GM21529 (cell line): Measurements from ENCODE around the gene SMC6.

ENCODE experiments used
- ATAC-seq: cut with Tn5 transposase; IDR thresholded peaks from one replicate; pipeline ENCODE4 v1.9.1; 2021; ENCODE audit not compliant: unreplicated experiment

The SMC6 gene

DNA sequence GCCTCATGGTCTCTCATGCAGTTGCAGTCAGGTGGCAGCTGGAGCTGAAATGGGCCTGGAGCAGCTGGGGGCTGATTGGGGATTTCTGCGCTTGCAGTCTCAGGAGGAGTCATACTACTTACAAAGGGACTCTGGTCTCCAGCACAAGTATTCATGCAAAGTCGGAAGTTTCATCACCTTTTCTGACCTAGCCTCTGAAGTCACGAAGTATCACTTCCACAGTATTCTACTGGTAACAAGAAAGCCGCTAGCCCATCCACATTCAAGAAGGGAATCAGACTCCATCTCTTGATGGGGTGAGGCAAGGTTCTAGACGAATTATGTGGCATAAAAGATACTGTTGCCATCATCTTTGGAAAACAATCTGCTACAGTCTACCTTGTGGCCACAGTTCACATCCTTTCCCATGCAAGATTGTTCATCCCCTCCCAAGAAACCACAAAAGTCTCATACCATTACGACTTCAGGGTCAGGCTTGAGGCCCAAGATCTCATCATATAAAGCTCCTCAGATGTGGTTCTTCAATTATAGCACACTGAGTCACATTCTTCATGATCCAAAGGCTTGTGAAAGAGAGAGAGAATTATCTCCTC lies 95.3 kb downstream of the SMC6 start:
- peak; percentile 94 for ATAC-seq

DNA sequence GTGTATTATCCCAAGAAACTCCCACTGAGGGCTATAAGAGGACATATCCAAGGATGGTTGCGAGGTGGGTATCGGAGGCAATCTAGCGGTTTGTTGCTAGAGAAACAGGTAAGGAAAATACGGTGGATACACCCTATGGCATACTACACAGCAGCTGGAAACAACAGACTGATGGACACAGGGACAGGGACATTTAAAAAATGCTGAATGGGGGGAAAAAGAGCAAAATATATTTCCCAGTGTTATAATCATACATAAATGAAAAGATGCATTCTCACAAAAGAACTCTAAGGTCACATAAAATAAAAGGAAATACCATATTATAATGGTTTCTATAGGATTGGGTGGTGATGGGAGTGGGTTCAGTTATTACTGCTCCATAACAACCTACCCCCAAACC lies 95.9 kb downstream of the SMC6 start:
- ATAC-seq: no peak

DNA sequence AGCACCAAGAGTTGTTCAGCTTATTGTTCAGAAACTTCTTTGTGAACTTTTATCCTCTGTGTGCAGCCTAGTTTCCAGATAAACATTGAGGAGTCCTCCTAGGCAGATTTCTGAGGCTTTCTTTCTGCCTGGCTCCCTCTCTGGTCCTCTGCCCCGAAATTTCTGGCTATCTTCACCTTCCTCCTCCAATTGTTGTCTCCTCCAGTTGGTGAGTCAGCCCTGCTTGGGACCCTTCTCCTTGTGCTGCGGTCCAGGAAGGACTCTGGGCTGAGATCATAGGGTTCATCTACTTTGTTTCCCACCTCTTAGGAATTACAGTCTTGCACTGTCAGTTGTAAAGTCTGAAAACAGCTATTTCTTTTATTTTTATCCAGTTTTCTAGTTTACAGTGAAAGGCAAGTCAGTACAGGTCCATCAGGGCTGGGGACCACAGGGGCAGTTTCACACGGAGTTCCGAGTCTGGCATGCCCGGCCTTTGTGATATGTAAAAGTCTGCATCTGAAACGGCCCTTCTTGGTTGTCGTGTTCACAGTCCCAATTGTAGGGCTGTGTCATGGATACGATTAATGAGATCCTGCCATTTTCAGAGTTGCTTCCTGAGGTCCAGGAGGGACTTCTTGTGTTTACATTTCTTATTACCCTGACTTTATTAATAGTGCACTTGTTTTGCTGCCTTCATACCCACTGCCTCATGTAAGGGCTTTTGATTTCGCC lies 100.8 kb downstream of the SMC6 start:
- ATAC-seq: no peak

GRCh38 chr2:17649026-17649425 lies 104.6 kb downstream of the SMC6 start:
- no peak for ATAC-seq

- ATAC-seq: no peak
Observed at GRCh38 chr2:17648581-17648980, 105.0 kb downstream of the SMC6 start.

DNA sequence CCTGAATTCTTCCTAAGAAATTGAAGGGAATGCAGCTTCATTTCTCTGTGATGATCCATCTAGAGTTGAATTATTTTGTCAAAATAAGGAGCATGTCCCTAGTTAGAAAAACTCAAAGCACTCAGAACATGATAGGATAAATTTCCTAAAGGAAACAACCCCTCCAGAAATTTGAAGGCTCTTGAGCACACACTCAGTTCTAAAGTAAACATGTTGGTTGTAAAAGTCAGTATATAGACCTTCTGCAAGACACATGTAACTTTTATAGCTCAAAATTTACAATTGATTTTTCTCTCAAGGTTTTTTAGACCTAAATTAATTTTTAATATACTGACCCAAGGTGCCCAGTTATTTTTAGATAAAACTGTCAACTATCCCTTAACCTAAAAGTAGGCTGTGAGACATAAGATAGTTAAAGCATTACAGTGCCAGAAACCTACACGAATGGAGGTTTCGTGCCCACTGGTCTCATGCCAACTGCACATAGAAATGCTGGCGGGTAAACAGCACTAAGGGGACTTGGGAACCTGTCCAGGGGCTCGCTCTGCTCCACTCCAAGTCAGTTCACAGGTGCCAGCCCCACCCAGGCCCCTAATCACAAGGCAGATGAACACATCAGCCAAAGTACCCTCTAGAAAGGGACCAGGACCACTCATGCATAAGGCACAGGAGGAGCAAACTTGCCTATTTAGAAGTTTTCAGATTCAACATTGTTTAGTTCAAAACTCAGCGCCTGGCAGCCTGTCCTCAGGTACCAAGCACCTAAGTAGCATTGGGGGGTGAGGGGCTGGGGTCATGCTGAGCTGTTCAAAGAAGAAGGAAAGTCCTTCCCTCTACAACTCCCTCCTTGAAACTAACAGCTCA lies 106.5 kb downstream of the SMC6 start:
- ATAC-seq: no peak

DNA sequence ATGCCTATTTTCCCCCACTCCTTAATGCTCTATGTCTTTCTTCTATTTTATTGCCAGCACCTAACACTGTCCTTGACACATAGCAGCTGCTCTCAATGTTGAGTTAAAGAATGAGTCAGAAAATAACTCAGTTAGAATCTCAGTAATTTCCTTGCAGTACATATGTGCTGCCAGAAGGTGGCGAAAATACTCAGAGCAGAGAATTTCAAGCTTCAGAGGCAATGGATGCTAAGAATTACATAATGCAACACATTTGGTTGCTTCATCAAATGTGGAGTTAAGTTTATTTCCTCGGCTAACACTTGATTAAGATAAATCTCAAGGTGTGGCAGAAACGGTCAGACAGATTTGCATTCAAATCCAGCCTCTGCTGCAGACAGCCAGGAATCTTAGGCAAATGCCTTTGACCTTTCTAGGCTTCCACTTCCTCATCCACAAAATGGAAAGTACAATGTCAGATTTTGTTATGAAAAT lies 107.5 kb downstream of the SMC6 start:
- ATAC-seq: peak; percentile 89

DNA sequence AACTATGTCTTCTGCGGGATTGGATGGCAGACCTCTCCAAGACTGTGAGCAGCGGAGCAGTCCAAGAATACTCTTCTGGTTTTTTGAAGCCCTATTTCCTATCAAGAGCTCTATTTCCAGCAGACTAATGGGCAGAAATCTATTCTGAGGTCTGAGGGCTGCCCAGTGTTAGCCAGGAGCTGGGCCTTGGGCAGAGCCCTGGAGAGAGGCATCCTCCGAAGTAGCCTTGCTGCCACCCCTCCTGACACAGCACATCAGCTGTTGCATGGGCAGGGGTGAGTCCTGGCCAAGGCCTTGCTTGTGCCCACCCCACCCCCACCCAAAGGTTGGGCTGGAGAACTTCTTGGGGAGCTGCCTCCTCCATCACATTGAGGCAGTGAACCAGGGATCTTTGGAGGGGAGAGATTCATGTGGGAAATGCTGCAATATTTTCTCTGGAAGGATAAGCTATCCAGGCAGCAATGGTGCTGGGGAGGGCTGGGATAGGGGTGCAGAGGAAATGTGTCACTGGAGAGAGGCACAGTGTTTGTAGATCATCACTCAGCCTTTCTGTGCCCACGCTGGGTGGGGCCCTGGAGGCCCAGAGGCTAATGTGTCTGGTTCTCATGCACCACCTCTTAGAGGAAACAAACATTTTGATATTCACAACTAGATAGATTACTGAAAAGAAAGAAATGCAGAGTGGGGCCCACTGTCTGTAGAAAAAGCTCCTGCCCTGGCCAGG lies 108.5 kb downstream of the SMC6 start:
- no peak for ATAC-seq

- ATAC-seq: no peak
Observed at GRCh38 chr2:17643031-17643615, 110.5 kb downstream of the SMC6 start.

GRCh38 chr2:17640406-17640805 lies 113.2 kb downstream of the SMC6 start:
- no peak for ATAC-seq

GRCh38 chr2:17638196-17638743 lies 115.3 kb downstream of the SMC6 start:
- no peak for ATAC-seq

- ATAC-seq: no peak
Observed at GRCh38 chr2:17637131-17637906, 116.3 kb downstream of the SMC6 start.

GRCh38 chr2:17636257-17636656 lies 117.4 kb downstream of the SMC6 start:
- ATAC-seq: no peak

- no peak for ATAC-seq
Observed at GRCh38 chr2:17634997-17635396, 118.6 kb downstream of the SMC6 start.

DNA sequence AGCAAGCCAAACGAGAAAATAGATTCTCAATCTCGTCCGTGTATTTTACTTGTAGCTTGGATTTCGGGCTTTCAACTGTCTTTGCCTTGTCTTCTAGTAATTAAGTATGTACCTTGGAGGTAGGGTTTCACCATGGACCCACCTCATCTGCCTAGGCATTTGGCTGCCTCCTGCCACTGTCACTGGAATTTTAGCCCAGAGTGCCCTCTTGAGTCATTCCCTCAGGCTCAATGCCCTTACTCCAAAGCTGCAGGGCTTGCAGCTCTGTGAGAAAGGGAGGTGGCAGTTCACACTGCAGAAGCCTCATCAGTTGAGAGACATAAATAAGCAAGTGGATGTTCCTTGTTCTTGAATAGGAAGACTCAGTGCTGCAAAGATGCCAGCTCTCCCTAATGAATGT lies 123.5 kb downstream of the SMC6 start:
- ATAC-seq: no peak

GRCh38 chr2:17628349-17629261 lies 125.0 kb downstream of the SMC6 start:
- ATAC-seq: peak; percentile 44

GRCh38 chr2:17627434-17627833 lies 126.2 kb downstream of the SMC6 start:
- no peak for ATAC-seq

- no peak for ATAC-seq
Observed at GRCh38 chr2:17626986-17627385, 126.6 kb downstream of the SMC6 start.

DNA sequence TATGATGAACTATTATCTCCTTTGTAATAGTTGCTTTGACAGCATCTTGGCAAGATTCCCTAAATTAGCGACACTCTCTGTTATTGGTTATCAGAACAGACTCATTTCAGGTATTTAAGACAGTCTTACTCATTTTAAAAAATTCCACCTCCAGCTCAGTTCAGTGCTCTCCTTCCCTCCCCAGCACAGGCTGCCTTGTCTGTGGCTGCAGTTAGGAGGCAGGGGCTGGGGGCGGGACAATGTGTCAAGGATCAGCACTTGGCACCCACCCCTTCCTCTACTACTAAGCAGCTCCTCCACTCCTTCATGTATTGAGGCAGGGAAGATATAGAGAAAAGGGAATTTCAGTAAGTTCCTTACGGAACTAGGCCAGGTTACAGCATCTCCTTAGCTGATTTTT lies 128.2 kb downstream of the SMC6 start:
- ATAC-seq: no peak
